ENCODE results near the gene ALG3. TPM values are rescaled to one million over a fixed set of nuclear protein-coding genes. Genes with fewer than 3 reads are reported as not detected.
"Not testable (repeated sequence)": the region's sequence is repeated elsewhere in the genome, so short reads cannot be mapped to it uniquely, and the experiment has no call there.

Gene ALG3
- total and polyA plus RNA-seq, 10 donors, result 18.7 to 59.0 (median 25.7) TPM

GRCh38 chr3:184275961-184276910 lies 27.5 kb upstream of the ALG3 start, which contains the start of gene ECE2:
TSS of gene ECE2 (plus strand) at chr3:184276022. CDS start at chr3:184276154, 132 bp downstream.
- peaks cover 5 to 65% (median 23%) of the 10 kb centered on the region in 7 donors for H3K27me3 ChIP-seq (replicated peaks in 1 of 7)
- intact Hi-C loops (cut with DNase I; ENCODE audit: low total_unique reads), result no loop called here
- H3K9me3 ChIP-seq, result no peaks in the 10 kb centered on the region
- H3K4me3 ChIP-seq, result peak within 1 kb of the TSS in 1 of 8 donors; percentile 28
- H3K36me3 ChIP-seq, result no peaks in the 10 kb centered on the region
- DNase-seq, result no peak
- H3K4me1 ChIP-seq, result no peaks in the 10 kb centered on the region
- WGBS, 5 donors, result 16 to 25% (median 23%) methylated on average over 15 to 58 of the region's 65 CpGs
- H3K27ac ChIP-seq, result no peak within 1 kb of the TSS
- no peak for TF ChIP-seq POLR2A (IDR thresholded peaks at IDR 0.05)
- TF ChIP-seq CTCF (IDR thresholded peaks at IDR 0.05 in 8 of 11, conservative IDR thresholded peaks at IDR 0.05 in 3 of 11), result no peak
- no peak for TF ChIP-seq POLR2AphosphoS5 (IDR thresholded peaks at IDR 0.05)

- no peaks in the 10 kb centered on the region for H3K9me3 ChIP-seq
- H3K4me3 ChIP-seq, result no peak overlapping the region
- 64 to 80% (median 77%) methylated on average over 12 of the region's 12 CpGs for WGBS, 5 donors
- TF ChIP-seq POLR2AphosphoS5 (IDR thresholded peaks at IDR 0.05) (no peak), CTCF (IDR thresholded peaks at IDR 0.05 in 8 of 11, conservative IDR thresholded peaks at IDR 0.05 in 3 of 11) (no peak)
- H3K36me3 ChIP-seq, result no peaks in the 10 kb centered on the region
- H3K27ac ChIP-seq, result no peak overlapping the region
- H3K4me1 ChIP-seq, result no peaks in the 10 kb centered on the region
- DNase-seq, result no peak
- peaks cover 5 to 74% (median 23%) of the 10 kb centered on the region in 7 donors for H3K27me3 ChIP-seq (replicated peaks in 1 of 7)
- intact Hi-C loops (cut with DNase I; ENCODE audit: low total_unique reads), result no loop called here
Measured at GRCh38 chr3:184275381-184275701, 26.6 kb upstream of the ALG3 start.

- TF ChIP-seq CTCF (IDR thresholded peaks at IDR 0.05 in 8 of 11, conservative IDR thresholded peaks at IDR 0.05 in 3 of 11) (no peak), POLR2A (IDR thresholded peaks at IDR 0.05) (no peak), POLR2AphosphoS5 (IDR thresholded peaks at IDR 0.05) (no peak)
- H3K4me3 ChIP-seq, result no peak overlapping the region
- no peaks in the 10 kb centered on the region for H3K4me1 ChIP-seq
- no peaks in the 10 kb centered on the region for H3K36me3 ChIP-seq
- no peak for DNase-seq
- H3K9me3 ChIP-seq, result peaks cover 0 to 3% (median 0%) of the 10 kb centered on the region in 8 donors
- peaks cover 5 to 90% (median 22%) of the 10 kb centered on the region in 7 donors for H3K27me3 ChIP-seq (replicated peaks in 1 of 7)
- no peak overlapping the region for H3K27ac ChIP-seq
- intact Hi-C loops (cut with DNase I; ENCODE audit: low total_unique reads), result no loop called here
- 18 to 31% (median 21%) methylated on average over 1 of the region's 1 CpG for WGBS, 5 donors
Measured at GRCh38 chr3:184272269-184272668, 23.5 kb upstream of the ALG3 start.

GRCh38 chr3:184267249-184267648 lies 18.5 kb upstream of the ALG3 start:
- H3K27ac ChIP-seq; H3K36me3 ChIP-seq; intact Hi-C loops (cut with DNase I; ENCODE audit: low total_unique reads); DNase-seq; H3K4me3 ChIP-seq; H3K4me1 ChIP-seq; H3K9me3 ChIP-seq: not testable (repeated sequence)
- 89 to 96% (median 92%) methylated on average over 1 of the region's 1 CpG for WGBS, 5 donors
- H3K27me3 ChIP-seq (replicated peaks in 1 of 7), result peaks cover 2 to 90% (median 26%) of the 10 kb centered on the region in 7 donors

Data from spleen (tissue), 11 donors.